Neuronal stem cell (in vitro differentiated cells): ENCODE data around the gene SHTN1.

Experiments used
- DNase-seq: peaks from one replicate; pipeline ENCODE4 v3.0.0-alpha.2; 2013; ENCODE audit warnings: low spot score
- H2AFZ ChIP-seq: one replicate; pipeline ENCODE4 v1.6.1; 2013; ENCODE audit warnings: mild to moderate bottlenecking, low read length, inconsistent platforms
- H2AK5ac ChIP-seq: 2 replicates; pipeline ENCODE4 v1.6.1; 2013; ENCODE audit warnings: low read depth, mild to moderate bottlenecking, inconsistent platforms, low read length, moderate library complexity, mixed read lengths
- H2BK120ac ChIP-seq: 2 replicates; pipeline ENCODE4 v1.6.1; 2013; ENCODE audit warnings: low read depth, mild to moderate bottlenecking, inconsistent platforms, low read length, moderate library complexity, mixed read lengths
- H2BK12ac ChIP-seq: one replicate; pipeline ENCODE4 v1.6.1; 2013; ENCODE audit warnings: low read length, inconsistent platforms
- H2BK15ac ChIP-seq: 2 replicates; pipeline ENCODE4 v1.6.1; 2013; ENCODE audit warnings: mild to moderate bottlenecking, low read length, inconsistent platforms, mixed read lengths
- H2BK5ac ChIP-seq: one replicate; pipeline ENCODE4 v1.6.1; 2013; ENCODE audit warnings: inconsistent platforms, mild to moderate bottlenecking, low read length, moderate library complexity
- H3K14ac ChIP-seq: one replicate; pipeline ENCODE4 v1.6.1; 2013; ENCODE audit warnings: low read length, inconsistent platforms
- H3K18ac ChIP-seq: 2 replicates; pipeline ENCODE4 v1.6.1; 2013; ENCODE audit warnings: low read length, inconsistent platforms
- H3K23ac ChIP-seq: 2 replicates; pipeline ENCODE4 v1.6.1; 2013; ENCODE audit warnings: low read depth, mild to moderate bottlenecking, mixed read lengths, low read length, inconsistent platforms; ENCODE audit not compliant: poor library complexity
- H3K27ac ChIP-seq: replicated peaks from 3 replicates; pipeline ENCODE4 v1.5.1; 2013; ENCODE audit warnings: low read length, inconsistent platforms
- H3K27me3 ChIP-seq, 3 experiments: 2 replicates each; pipeline ENCODE4 v1.6.1; 2013; ENCODE audit warnings: low read length in 3 of 3, mild to moderate bottlenecking in 2 of 3, inconsistent platforms in 1 of 3, low read depth in 1 of 3, mixed read lengths in 1 of 3, moderate library complexity in 1 of 3; ENCODE audit not compliant: control insufficient read depth in 3 of 3, insufficient read depth in 3 of 3
- H3K36me3 ChIP-seq, 2 donors: replicated peaks in 1 of 2; 2 replicates each; pipeline ENCODE4 v1.6.1; 2013; ENCODE audit warnings: low read length in 2 of 2; ENCODE audit not compliant: control insufficient read depth in 2 of 2, insufficient read depth in 2 of 2
- H3K4ac ChIP-seq: 2 replicates; pipeline ENCODE4 v1.6.1; 2013; ENCODE audit warnings: inconsistent platforms, mild to moderate bottlenecking, low read length, moderate library complexity
- H3K4me1 ChIP-seq, 2 donors: 1 replicate in 1 of 2; 2 replicates in 1 of 2; pipeline ENCODE4 v1.6.1; 2013; ENCODE audit warnings: low read length in 2 of 2, low read depth in 1 of 2; ENCODE audit not compliant: control insufficient read depth in 2 of 2, insufficient read depth in 1 of 2
- H3K4me2 ChIP-seq: one replicate; pipeline ENCODE4 v1.6.1; 2013; ENCODE audit warnings: mild to moderate bottlenecking, low read length, inconsistent platforms; ENCODE audit not compliant: insufficient read depth, poor library complexity, severe bottlenecking
- H3K4me3 ChIP-seq, 2 donors: 2 replicates each; pipeline ENCODE4 v1.5.1; 2013; ENCODE audit warnings: low read length in 2 of 2, mild to moderate bottlenecking in 2 of 2, inconsistent platforms in 1 of 2, moderate library complexity in 1 of 2
- H3K79me1 ChIP-seq: one replicate; pipeline ENCODE4 v1.6.1; 2013; ENCODE audit warnings: low read depth, mild to moderate bottlenecking, inconsistent platforms, low read length, moderate library complexity
- H3K9ac ChIP-seq: one replicate; pipeline ENCODE4 v1.6.1; 2013; ENCODE audit warnings: mild to moderate bottlenecking, low read depth, low read length, inconsistent platforms; ENCODE audit not compliant: poor library complexity
- H3K9me3 ChIP-seq, 2 donors: replicated peaks in 1 of 2; 2 replicates each; pipeline versions ENCODE3 to v1.6.1; 2013; ENCODE audit warnings: low read length in 2 of 2, mild to moderate bottlenecking in 2 of 2, inconsistent platforms in 1 of 2, low read depth in 1 of 2, mixed read lengths in 1 of 2, moderate library complexity in 1 of 2; ENCODE audit not compliant: control insufficient read depth in 2 of 2, insufficient read depth in 1 of 2
- H4K8ac ChIP-seq: one replicate; pipeline ENCODE4 v1.6.1; 2013; ENCODE audit warnings: low read depth, mild to moderate bottlenecking, inconsistent platforms, low read length, moderate library complexity
- H4K91ac ChIP-seq: one replicate; pipeline ENCODE4 v1.6.1; 2013; ENCODE audit warnings: low read length, low read depth, mild to moderate bottlenecking, inconsistent platforms; ENCODE audit not compliant: poor library complexity
- WGBS, 2 donors: extraction: QIAGEN DNeasy Blood & Tissue Kit; methylation state at CpG; one replicate each; pipeline ENCODE4 v1.1.7; 2013; ENCODE audit warnings: missing lambda C conversion rate in 2 of 2, mixed read lengths in 1 of 2; ENCODE audit not compliant: insufficient read length in 2 of 2, insufficient replicate concordance in 1 of 2; ENCODE audit errors: extremely low coverage in 2 of 2; 5-methylcytosine and 5-hydroxymethylcytosine counted together

SHTN1 gene

DNA sequence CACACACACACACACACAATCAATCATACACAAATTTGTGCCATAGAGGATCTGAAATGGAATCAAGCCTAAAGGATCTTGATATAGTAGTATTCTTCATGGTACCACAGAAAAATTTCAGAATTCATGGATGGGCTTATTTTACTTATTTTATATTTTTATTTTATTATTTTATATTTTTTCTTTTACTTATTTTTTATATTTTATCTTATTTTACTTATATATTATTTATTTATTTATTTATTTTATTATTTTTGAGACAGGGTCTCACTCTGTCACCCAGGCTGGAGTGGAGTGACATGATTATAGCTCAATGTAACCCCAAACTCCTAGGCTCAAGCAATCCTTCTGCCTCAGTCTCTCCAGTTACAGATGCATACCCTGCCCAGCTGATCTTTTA is 16.7 kb downstream of the SHTN1 start:
- H3K14ac ChIP-seq = no peak overlapping the region
- no peak overlapping the region for H2BK12ac ChIP-seq
- H3K4me2 ChIP-seq = no peak overlapping the region
- H3K27me3 ChIP-seq = no peaks in the 10 kb centered on the region
- no peak overlapping the region for H4K91ac ChIP-seq
- no peak overlapping the region for H4K8ac ChIP-seq
- no peak overlapping the region for H3K23ac ChIP-seq
- no peak overlapping the region for H2AFZ ChIP-seq
- no peak overlapping the region for H2BK120ac ChIP-seq
- H3K27ac ChIP-seq = no peak overlapping the region
- no peak overlapping the region for H2BK15ac ChIP-seq
- no peaks in the 10 kb centered on the region for H3K9me3 ChIP-seq
- no peak overlapping the region for H3K18ac ChIP-seq
- no peaks in the 10 kb centered on the region for H3K79me1 ChIP-seq
- no peak overlapping the region for H2BK5ac ChIP-seq
- no peaks in the 10 kb centered on the region for H3K36me3 ChIP-seq
- DNase-seq = no peak
- no peak overlapping the region for H2AK5ac ChIP-seq
- no peak overlapping the region for H3K9ac ChIP-seq
- H3K4me3 ChIP-seq = no peak overlapping the region
- H3K4ac ChIP-seq = no peak overlapping the region
- H3K4me1 ChIP-seq = peaks cover 0 to 15% of the 10 kb centered on the region in 2 donors

DNA sequence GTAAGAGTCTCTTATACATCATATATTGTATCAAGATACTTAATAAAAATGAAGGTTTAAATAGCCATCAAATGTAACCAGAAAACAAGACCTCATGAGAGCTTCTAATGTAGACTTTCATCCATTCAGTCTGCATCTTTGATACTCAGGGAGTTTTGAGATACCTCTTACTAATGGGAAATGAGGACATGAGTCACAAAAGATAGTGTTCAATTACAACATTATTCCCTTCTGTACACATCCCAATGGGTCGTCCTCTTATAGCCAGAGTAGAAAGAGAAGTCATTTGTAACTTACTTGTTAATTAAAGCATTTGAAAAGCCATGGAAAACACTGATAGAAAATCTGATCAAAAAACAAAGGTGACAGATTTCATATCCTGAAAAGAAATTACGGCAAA is 19.4 kb downstream of the SHTN1 start:
- no peak overlapping the region for H2BK12ac ChIP-seq
- no peak overlapping the region for H3K4me3 ChIP-seq

DNA sequence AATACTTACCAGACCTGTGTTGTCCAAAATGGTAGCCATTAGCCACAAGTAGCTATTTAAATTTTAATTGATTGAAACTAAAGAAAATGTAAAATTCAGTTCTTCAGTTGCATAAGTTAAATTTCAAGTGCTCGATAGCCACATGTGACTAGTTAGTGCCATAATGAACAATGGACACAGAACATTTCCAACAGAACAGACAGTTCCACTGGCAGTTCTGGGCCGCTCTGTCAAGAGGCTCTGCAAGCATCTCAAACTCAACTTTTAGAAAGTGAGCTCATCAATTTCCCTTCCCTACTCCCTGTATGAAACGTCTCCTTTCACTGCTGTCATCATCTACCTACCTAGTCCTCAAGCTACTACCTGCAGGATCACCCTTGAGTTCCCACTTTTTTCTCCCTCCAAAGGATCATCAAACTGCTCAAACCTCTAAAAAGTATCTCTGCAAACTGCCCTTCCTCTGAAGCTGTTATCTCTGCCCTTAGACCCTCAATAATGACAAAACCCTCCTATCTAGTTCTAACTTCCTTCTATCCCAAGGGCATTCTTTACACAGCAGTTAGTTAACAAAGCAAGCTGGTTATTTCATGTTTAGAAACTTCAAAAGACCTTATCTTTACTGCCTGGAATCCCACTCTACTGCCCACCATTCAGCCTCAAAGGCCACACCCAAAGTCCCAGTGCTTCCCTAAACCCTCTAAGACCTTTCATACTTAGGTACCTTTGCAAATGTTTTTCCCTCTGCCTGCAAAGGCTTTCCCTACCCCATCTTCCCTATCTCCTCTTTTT is 20.6 kb downstream of the SHTN1 start:
- Histone ChIP-seq H3K4ac (no peak overlapping the region), H3K4me3 (no peak overlapping the region), H3K4me1 (peaks cover 0 to 4% of the 10 kb centered on the region in 2 donors), H2BK12ac (no peak overlapping the region), H2BK5ac (no peak overlapping the region), H3K27me3 (no peaks in the 10 kb centered on the region), H3K36me3 (no peaks in the 10 kb centered on the region), H2AFZ (no peak overlapping the region), H2BK120ac (no peak overlapping the region), H3K18ac (no peak overlapping the region), H2BK15ac (no peak overlapping the region), H3K14ac (no peak overlapping the region), H3K27ac (no peak overlapping the region), H4K91ac (no peak overlapping the region), H3K9me3 (no peaks in the 10 kb centered on the region), H3K23ac (no peak overlapping the region), H2AK5ac (no peak overlapping the region), H3K79me1 (no peaks in the 10 kb centered on the region), H4K8ac (no peak overlapping the region), H3K4me2 (no peak overlapping the region), H3K9ac (no peak overlapping the region)
- no peak for DNase-seq
- WGBS, 2 donors = no CpG with 5 or more reads among the region's 3 CpGs

More for the DNA sequence above, 19.4 kb downstream of the SHTN1 start:
- Histone ChIP-seq H3K4me1 (peaks cover 0 to 13% of the 10 kb centered on the region in 2 donors), H3K27me3 (no peaks in the 10 kb centered on the region), H2AK5ac (no peak overlapping the region), H3K18ac (no peak overlapping the region), H4K8ac (no peak overlapping the region), H2AFZ (no peak overlapping the region), H3K9me3 (no peaks in the 10 kb centered on the region), H2BK5ac (no peak overlapping the region), H3K27ac (no peak overlapping the region), H2BK120ac (no peak overlapping the region), H3K36me3 (no peaks in the 10 kb centered on the region), H3K9ac (no peak overlapping the region), H4K91ac (no peak overlapping the region), H2BK15ac (no peak overlapping the region), H3K4ac (no peak overlapping the region), H3K23ac (no peak overlapping the region), H3K79me1 (no peaks in the 10 kb centered on the region), H3K4me2 (no peak overlapping the region), H3K14ac (no peak overlapping the region)
- WGBS, 2 donors = no CpG with 5 or more reads among the region's 2 CpGs
- DNase-seq = no peak

DNA sequence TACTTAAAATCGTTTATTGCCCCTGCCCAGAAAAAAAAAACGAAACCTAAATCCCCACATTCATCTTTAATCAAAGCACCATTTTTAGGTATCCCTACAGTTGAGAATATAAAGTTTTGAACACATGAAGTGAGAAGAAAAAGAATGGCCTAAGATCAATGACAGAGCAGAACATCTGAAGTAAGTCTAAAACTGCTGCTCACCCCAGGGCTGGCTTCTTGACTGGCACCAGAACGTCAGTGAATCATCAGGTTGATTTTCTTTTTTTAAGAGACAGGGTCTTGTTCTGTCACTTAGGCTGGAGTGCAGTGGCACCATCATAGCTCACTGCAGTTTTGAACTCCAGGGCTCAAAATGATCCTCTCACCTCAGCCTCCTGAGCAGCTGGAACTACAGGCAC is 24.9 kb downstream of the SHTN1 start:
- Histone ChIP-seq H2BK5ac (no peak overlapping the region), H3K4ac (no peak overlapping the region), H3K27ac (no peak overlapping the region), H3K18ac (no peak overlapping the region), H3K23ac (no peak overlapping the region), H3K4me3 (no peak overlapping the region), H2BK12ac (no peak overlapping the region), H3K4me2 (no peak overlapping the region), H3K9ac (no peak overlapping the region), H4K8ac (no peak overlapping the region), H3K36me3 (no peaks in the 10 kb centered on the region), H2AFZ (no peak overlapping the region), H3K9me3 (no peaks in the 10 kb centered on the region), H3K79me1 (no peaks in the 10 kb centered on the region), H3K4me1 (peaks cover 2 to 8% of the 10 kb centered on the region in 2 donors), H3K27me3 (no peaks in the 10 kb centered on the region), H2AK5ac (no peak overlapping the region), H2BK120ac (no peak overlapping the region), H4K91ac (no peak overlapping the region), H2BK15ac (no peak overlapping the region), H3K14ac (no peak overlapping the region)
- WGBS, 2 donors = no CpG with 5 or more reads among the region's 3 CpGs
- no peak for DNase-seq
